NOMO-1 treated with DMSO at 0.1 percent for 48 hours (cell line): ENCODE data around the gene CCDC69.
A peak's percentile ranks its signal among the peaks of the same experiment; 100 is the strongest.
"Not testable (repeated sequence)": the region's sequence is repeated elsewhere in the genome, so short reads cannot be mapped to it uniquely, and the experiment has no call there.

Experiments
- DNase-seq: peaks from one replicate; lab custom pipeline; 2025; ENCODE audit not compliant: unreplicated experiment; lab: John Stamatoyannopoulos, UW

Gene CCDC69

GRCh38 chr5:151222790-151223446, 974 bp downstream of the CCDC69 start:
- peak; percentile 36 for DNase-seq

- DNase-seq = no peak
Measured at GRCh38 chr5:151222054-151222789, 1.7 kb downstream of the CCDC69 start.

- DNase-seq = no peak
Measured at GRCh38 chr5:151221574-151221973, 2.3 kb downstream of the CCDC69 start.

- DNase-seq = no peak
Measured at GRCh38 chr5:151219789-151220188, 4.1 kb downstream of the CCDC69 start.

DNA sequence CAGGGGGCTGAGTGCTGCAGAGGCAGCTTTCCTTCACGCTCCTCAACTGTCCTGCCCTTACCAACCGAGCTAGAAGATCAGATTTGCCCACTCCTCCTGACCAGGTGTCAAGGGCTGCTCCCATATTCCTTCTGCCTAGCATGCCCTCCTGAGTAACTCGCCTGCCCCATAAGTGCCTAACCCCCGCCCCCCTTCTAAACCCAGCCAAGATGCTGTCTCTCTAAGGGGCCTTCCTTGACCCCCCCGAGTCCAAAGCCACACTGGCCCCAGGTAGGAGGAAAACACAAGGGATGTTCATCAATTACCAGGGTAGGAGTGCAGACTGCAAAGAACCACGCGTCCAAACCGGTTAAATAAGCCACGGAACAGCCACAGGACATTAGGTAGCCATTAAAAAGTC, 4.8 kb downstream of the CCDC69 start:
- no peak for DNase-seq

GRCh38 chr5:151218177-151218576, 5.7 kb downstream of the CCDC69 start:
- DNase-seq = no peak

DNA sequence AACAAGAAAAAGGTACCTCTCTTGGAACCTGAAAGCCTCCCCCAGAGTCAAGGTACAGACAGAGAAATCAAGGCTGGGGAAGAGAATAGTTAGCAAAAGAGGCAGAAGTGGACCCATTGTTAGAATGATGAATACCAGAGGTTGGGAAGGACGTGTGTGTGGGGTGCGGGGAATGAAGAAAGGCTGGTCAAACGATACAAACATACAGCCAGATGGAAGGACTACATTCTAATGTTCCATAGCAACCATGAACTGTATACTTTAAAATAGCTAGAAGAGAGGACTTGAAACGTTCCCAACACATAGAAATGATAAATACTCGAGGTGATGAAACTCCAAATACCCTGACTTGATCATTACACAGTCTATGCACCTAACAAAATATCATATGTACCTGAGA, 7.1 kb downstream of the CCDC69 start:
- no peak for DNase-seq

DNA sequence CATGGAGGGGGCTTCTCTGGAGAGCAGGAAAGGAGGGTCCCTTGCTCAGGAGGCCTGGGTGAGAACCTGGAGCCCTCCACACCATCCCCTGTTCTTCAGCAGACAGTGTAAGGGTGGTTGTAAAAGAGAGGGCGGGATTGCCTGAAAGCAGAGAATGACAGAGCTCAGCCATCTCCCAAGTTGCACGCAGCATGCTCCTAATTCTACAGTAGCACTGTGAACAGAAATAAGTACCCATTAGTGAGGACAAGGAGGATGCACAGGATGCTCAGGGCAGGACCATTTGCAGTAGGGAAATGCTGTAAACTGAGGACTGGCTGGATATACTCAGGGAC, 8.4 kb downstream of the CCDC69 start:
- no peak for DNase-seq

DNA sequence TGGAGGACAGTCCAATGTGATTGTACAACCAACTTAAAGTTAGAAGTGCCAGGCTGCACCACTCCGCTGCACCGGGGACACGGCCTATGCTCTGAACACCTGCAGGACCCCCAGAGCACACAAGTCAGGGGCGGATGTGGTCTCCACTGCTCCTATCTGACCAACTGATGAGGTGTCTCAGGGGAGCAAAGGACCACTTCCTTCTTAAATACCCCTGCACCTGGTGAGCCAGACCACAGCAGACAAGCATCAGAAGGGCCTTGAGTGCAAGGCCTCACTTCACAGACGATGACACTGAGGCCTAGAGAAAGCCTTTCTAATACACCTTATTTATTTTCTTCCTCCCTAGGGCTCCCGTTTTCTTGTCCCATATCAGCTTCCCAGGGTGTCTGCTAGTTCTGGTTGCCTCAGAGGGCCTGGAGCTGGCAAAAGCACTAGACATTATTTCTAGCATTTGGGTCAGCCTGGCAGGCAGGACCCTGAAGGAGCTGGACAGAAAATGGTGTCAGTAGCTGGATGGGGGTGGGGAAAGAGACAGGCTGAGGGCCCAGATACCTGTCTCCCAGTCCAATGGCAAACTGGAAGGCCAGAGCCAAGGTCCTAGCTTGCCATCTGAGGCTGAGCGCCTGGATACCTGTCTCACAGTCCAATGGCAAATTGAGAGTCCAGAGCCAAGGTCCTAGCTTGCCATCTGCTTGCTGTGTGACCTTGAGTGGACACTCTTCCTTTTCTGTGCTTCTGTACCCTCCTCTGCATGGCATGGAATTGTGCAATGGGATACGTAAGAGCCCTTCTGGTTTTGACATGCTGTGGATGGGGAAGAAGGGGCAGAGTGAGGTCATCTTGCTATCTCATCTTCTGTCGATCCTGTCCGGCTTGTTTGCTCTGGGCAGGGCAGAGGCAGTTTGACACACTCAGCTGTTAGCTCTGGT, 9.0 kb downstream of the CCDC69 start:
- DNase-seq = peak; percentile 91

DNA sequence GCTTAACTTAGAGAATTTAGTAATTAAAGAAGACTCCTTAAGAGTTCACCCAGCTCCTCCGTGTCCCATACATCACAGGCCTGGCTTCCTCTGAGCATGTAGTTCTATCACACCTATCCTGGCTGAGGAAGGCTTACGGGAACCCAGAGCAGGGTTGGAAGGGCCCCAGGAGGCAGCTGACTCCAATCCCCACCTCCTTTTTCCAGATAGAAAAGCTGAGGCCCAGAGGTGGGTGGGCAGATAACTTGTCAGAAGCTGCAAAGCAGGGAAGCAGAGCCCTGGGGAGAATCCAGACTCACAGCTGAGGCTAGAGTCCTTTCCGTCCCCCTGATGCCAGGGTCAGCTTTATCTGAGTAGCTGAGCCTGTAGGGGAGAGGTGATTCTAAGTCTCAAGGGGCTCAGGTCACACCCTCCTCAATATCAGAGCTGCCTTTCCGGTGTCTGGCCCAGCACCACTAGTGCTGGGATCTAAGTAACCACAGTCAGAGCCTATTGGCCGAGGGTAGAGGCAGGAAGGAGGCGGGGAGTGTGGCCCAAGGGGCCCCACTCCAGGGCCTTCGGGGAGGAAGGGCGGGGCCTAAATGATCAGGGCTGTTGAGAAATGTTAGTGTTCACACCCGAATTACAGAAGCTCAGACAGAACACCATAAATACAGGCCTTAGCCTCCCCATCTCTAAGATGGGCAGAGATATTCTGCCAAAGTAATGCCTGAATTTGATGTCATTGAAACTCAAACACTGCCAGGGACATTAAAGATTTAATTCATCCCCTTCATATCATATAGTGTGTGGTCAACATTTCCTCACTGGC, 9.9 kb downstream of the CCDC69 start:
- DNase-seq = peak; percentile 99

- DNase-seq = no peak
Measured at GRCh38 chr5:151212406-151212798, 11.5 kb downstream of the CCDC69 start.

DNA sequence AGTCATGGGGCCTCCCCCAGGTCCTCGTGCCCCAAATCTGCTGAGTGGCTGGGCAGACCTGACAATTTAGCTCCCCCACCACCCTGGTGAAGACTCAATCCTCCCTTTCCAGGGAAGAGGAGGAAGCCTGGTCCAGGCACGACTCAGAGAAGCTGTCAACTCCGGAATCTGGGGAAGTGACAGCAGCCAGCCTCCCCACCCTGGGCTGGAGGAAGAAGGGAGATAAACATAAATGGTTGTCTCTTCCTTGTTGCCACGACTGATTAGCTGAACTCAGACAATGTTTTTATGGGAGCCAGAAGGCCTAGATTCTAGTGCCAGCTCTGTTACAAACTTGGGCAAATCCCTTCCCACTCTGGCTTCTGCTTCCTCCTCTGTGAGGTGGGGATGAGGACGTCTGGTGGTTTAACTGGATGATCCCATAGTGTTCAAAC, 15.4 kb downstream of the CCDC69 start:
- DNase-seq = no peak

DNA sequence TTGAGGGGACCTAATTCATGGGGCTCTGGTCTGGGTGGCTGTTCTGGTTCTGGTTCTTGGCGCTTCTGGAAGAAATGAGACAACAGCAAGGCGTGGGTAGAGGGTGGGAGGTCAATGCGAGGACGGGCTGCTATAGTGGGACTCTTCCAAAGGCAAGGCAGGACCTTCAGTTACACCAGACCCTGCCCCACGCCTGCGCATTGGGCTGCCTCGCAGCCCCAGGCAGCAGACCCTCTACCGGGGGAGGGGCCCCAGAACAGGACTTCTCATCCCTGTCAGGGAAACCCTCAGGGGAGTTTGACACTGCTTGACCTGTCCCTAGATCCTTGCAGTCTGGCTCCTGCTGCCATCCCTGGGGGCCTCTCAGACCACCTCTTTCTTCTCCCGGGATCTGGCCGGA, 18.5 kb downstream of the CCDC69 start:
- no peak for DNase-seq

DNA sequence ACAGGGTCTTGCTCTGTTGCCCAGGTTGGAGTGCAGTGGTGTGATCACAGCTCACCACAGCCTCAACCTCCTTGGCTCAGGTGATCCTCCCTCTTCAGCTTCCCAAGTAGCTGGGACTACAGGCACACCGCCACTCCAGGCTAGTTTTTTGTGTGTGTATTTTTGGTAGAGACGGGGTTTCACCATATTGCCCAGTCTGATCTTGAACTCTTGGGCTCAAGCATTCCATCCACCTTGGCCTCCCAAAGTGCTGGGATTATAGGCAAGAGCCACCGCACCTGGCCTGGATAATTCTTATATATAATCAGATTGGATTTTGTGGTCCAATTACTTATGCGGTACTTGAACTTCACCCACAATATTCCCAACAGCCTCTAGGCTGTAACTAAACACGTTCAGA, 19.8 kb downstream of the CCDC69 start:
- no peak for DNase-seq

GRCh38 chr5:151202381-151203139, 21.3 kb downstream of the CCDC69 start:
- DNase-seq = no peak

DNA sequence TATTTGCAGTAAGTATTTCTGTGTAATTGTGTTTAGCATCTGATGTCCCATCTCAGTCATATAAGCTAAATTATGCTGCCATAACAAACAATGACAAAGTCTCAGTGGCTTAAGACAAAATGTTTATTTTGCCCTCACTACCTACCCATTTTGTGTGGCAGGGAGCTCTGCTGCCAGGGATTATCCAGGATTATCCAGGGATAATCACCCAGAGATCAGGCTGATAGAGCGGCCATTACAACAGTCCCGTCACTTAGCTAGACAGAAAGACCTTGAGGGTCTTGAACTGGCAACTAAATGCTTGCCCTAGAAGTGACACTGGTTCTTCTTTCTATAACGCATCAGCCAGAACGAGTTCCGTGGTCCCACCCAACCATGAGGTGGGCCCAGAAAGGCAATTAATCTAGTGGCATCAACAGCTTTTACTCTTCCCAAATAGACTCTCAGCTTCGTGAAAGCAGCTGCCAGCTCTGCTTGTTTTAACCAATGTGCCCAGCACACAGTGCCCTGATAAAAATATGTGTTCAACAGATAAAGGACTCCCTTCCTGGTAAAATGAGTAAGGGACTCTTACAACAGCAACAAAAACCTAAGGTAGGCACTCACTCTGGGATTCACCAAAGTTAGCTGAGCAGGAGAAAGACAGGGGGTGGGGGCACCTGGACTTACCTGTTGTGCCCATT, 22.8 kb downstream of the CCDC69 start:
- no peak for DNase-seq

- DNase-seq = no peak
Measured at GRCh38 chr5:151199581-151200185, 24.2 kb downstream of the CCDC69 start.

DNA sequence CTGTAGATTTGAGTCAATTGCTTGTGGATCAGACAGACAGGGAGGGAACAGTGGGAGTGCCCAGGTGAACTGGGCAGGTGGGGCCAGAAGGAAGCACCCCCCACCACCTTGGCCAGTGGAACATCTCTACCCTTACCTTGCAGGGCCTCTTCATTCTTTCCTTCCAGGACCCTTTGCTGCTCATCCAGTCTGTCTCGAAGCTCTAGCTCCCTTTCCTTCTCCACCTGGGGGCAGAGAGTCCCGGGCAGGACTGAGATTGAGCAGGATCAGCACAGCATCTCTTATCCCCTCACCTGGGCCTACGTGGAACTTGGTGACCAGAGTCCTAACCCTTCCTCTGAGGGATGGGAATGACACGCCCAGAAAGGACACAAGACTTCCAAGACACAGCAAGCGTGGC, 25.0 kb downstream of the CCDC69 start:
- DNase-seq = no peak

GRCh38 chr5:151197291-151197600, 26.6 kb downstream of the CCDC69 start:
- not testable (repeated sequence) for DNase-seq
